ENCODE results near the gene ALG11.

- TF ChIP-seq SIN3A (IDR thresholded peaks at IDR 0.05; ENCODE audit: borderline replicate concordance, insufficient read depth, low read length), result no peak
- no peak for TF ChIP-seq TAF1 (IDR thresholded peaks at IDR 0.05; ENCODE audit: borderline replicate concordance, insufficient read depth, low read length)
- TF ChIP-seq POLR2AphosphoS5 (IDR thresholded peaks at IDR 0.05; ENCODE audit: low read depth, low read length), result no peak
Measured at GRCh38 chr13:52027832-52028231, 15.6 kb downstream of the ALG11 start.
